Keratinocyte (primary cell): ENCODE measurements around the gene DPH1. TPM values are rescaled to one million over a fixed set of nuclear protein-coding genes. Genes with fewer than 3 reads are reported as not detected.

Experiments used
- DNase-seq: peaks from one replicate; pipeline ENCODE4 v3.0.0-alpha.2; 2011; ENCODE audit warnings: low read depth, missing footprints, low spot score
- FAIRE-seq: peaks from 2 replicates; lab custom pipeline; 2011; peaks lifted over from hg19 to GRCh38; lab: Jason Lieb, UNC
- H2AFZ ChIP-seq: 2 replicates; pipeline ENCODE4 v1.6.0; 2012; ENCODE audit warnings: low read length, control low read depth, inconsistent platforms; ENCODE audit not compliant: control insufficient read depth
- H3K27ac ChIP-seq: 2 replicates; pipeline ENCODE4 v1.5.1; 2011; ENCODE audit warnings: low read length; ENCODE audit not compliant: control insufficient read depth, insufficient read depth
- H3K27me3 ChIP-seq: 3 replicates; pipeline ENCODE4 v1.6.0; 2011; ENCODE audit warnings: low read length; ENCODE audit not compliant: control insufficient read depth, insufficient read depth; ENCODE audit errors: extremely low read depth
- H3K36me3 ChIP-seq, 2 experiments: 2 replicates in 1 of 2; 3 replicates in 1 of 2; pipeline ENCODE4 v1.5.1; 2011; ENCODE audit warnings: low read length in 2 of 2, mild to moderate bottlenecking in 1 of 2; ENCODE audit not compliant: control insufficient read depth in 2 of 2, insufficient read depth in 2 of 2; ENCODE audit errors: extremely low read depth in 1 of 2
- H3K4me1 ChIP-seq: 3 replicates; pipeline ENCODE4 v1.5.1; 2011; ENCODE audit warnings: low read length; ENCODE audit not compliant: control insufficient read depth, insufficient read depth; ENCODE audit errors: extremely low read depth
- H3K4me2 ChIP-seq: 3 replicates; pipeline ENCODE4 v1.6.0; 2011; ENCODE audit warnings: low read depth, low read length; ENCODE audit not compliant: control insufficient read depth, insufficient read depth; ENCODE audit errors: extremely low read depth
- H3K4me3 ChIP-seq, 3 experiments: fragments of 200-600 bp in 1 of 3; sonication (generic) in 1 of 3; 2 replicates in 2 of 3; 3 replicates in 1 of 3; pipeline ENCODE4 v1.5.1; 2011 to 2016; ENCODE audit warnings: low read length in 3 of 3, mild to moderate bottlenecking in 3 of 3, control low read depth in 2 of 3, inconsistent platforms in 1 of 3, low read depth in 1 of 3, mixed read lengths in 1 of 3, mixed run types in 1 of 3, moderate library complexity in 1 of 3; ENCODE audit not compliant: control insufficient read depth in 2 of 3, insufficient read depth in 2 of 3; ENCODE audit errors: extremely low read depth in 1 of 3
- H3K79me2 ChIP-seq: 2 replicates; pipeline ENCODE4 v1.6.0; 2012; ENCODE audit warnings: low read length; ENCODE audit not compliant: control insufficient read depth, insufficient read depth
- H3K9ac ChIP-seq: 3 replicates; pipeline ENCODE4 v1.6.0; 2011; ENCODE audit warnings: low read length; ENCODE audit not compliant: control insufficient read depth, insufficient read depth; ENCODE audit errors: extremely low read depth
- H3K9me1 ChIP-seq: 3 replicates; pipeline ENCODE4 v1.6.0; 2011; ENCODE audit warnings: low read length; ENCODE audit not compliant: control insufficient read depth, insufficient read depth; ENCODE audit errors: extremely low read depth
- H3K9me3 ChIP-seq: 2 replicates; pipeline ENCODE4 v1.5.1; 2012; ENCODE audit warnings: low read depth, low read length; ENCODE audit not compliant: control insufficient read depth
- H4K20me1 ChIP-seq: 3 replicates; pipeline ENCODE4 v1.6.0; 2011; ENCODE audit warnings: low read length; ENCODE audit not compliant: control insufficient read depth, insufficient read depth; ENCODE audit errors: extremely low read depth
- CTCF ChIP-seq, 3 experiments: IDR thresholded peaks in 1 of 3; conservative IDR thresholded peaks in 1 of 3; optimal IDR thresholded peaks in 1 of 3; 2 replicates in 2 of 3; 3 replicates in 1 of 3; pipeline versions ENCODE3 to v1.5.1; 2011; ENCODE audit warnings: low read length in 3 of 3, mild to moderate bottlenecking in 3 of 3, moderate library complexity in 2 of 3, control low read depth in 1 of 3, inconsistent platforms in 1 of 3; ENCODE audit not compliant: insufficient read depth in 2 of 3; ENCODE audit errors: extremely low read depth in 1 of 3
- EZH2 ChIP-seq: IDR thresholded peaks from one replicate; pipeline ENCODE4 v1.6.1; 2012; ENCODE audit warnings: inconsistent platforms, mild to moderate bottlenecking, low read length, moderate library complexity
- dilution Hi-C: fragments of 300-500 bp; cut with MboI; formaldehyde crosslinking; loops from one replicate; pipeline ENCODE4 v1.7.0; 2020; ENCODE audit warnings: low sequenced_read_pairs; ENCODE audit not compliant: extremely low pct_ligation_motif_present
- polyA plus RNA-seq, 5 experiments: library from polyadenylated mRNA; depleted of rRNA in 3 of 5; stranded (reverse) in 3 of 5; stranded (forward) in 1 of 5; unstranded in 1 of 5; fragments of >200 nt; gene quantifications; 1 replicate in 1 of 5; 2 replicates in 3 of 5; 3 replicates in 1 of 5; pipeline versions ENCODE4 v1.2.1 to v1.2.3, GENCODE V29; 2011 to 2012; ENCODE audit warnings: missing spikeins in 2 of 5, low read depth in 1 of 5, low replicate concordance in 1 of 5

Gene DPH1
- polyA plus RNA-seq, 1 donor (not counting 4 experiments of a cell fraction or from before 2014, with no cell fraction given): 18.9 TPM

DNA sequence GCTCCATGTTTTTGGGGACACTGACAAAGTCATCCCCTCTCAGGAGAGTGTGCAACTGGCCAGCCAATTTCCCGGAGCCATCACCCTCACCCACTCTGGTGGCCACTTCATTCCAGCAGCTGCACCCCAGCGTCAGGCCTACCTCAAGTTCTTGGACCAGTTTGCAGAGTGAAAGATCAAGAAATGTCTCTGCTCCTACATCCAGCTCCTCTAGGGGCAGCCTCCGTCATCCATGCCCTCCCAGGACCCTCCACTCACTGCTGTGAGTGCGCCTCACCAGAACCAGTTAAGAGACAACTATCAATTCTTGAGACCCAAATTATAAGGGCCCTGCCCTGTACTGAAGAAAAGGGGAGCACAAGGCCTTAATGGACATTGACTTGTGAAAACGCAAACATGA is 13.0 kb downstream of the DPH1 start:
- dilution Hi-C loops: no loop called here
- FAIRE-seq (peak; percentile 17), DNase-seq (no peak)
- Histone ChIP-seq H2AFZ (no peak overlapping the region), H3K4me3 (peak overlapping the region; percentile 63 to 79 (median 72)), H3K9me1 (peaks cover 3% of the 10 kb centered on the region), H3K4me1 (peaks cover 31% of the 10 kb centered on the region), H3K4me2 (peak overlapping the region; percentile 71), H3K79me2 (peaks cover 16% of the 10 kb centered on the region), H3K27ac (peak overlapping the region; percentile 76), H3K27me3 (no peaks in the 10 kb centered on the region), H3K9me3 (no peaks in the 10 kb centered on the region), H3K36me3 (peaks cover 8 to 19% of the 10 kb centered on the region in 2 experiments), H4K20me1 (peaks cover 6% of the 10 kb centered on the region), H3K9ac (peak overlapping the region; percentile 81)
- TF ChIP-seq EZH2: no peak
- no peak for TF ChIP-seq CTCF (optimal IDR thresholded peaks at IDR 0.05 in 1 of 3, IDR thresholded peaks at IDR 0.05 in 1 of 3, conservative IDR thresholded peaks at IDR 0.05 in 1 of 3; ENCODE audit: extremely low read depth in 1 of 3, insufficient read depth in 2 of 3, low read length in 3 of 3)

GRCh38 chr17:2043785-2044184 is 13.8 kb downstream of the DPH1 start:
- Histone ChIP-seq H3K4me2 (peak overlapping the region; percentile 71), H3K4me3 (peak overlapping the region in 1 of 3 experiments; percentile 1), H3K9ac (peak overlapping the region; percentile 70), H3K4me1 (peaks cover 31% of the 10 kb centered on the region), H3K9me1 (peaks cover 3% of the 10 kb centered on the region), H4K20me1 (peaks cover 6% of the 10 kb centered on the region), H2AFZ (no peak overlapping the region), H3K27me3 (no peaks in the 10 kb centered on the region), H3K36me3 (peaks cover 8 to 19% of the 10 kb centered on the region in 2 experiments), H3K27ac (peak overlapping the region; percentile 76), H3K79me2 (peaks cover 16% of the 10 kb centered on the region), H3K9me3 (no peaks in the 10 kb centered on the region)
- TF ChIP-seq CTCF (optimal IDR thresholded peaks at IDR 0.05 in 1 of 3, IDR thresholded peaks at IDR 0.05 in 1 of 3, conservative IDR thresholded peaks at IDR 0.05 in 1 of 3; ENCODE audit: extremely low read depth in 1 of 3, insufficient read depth in 2 of 3, low read length in 3 of 3) (no peak), EZH2 (no peak)
- dilution Hi-C loops: no loop called here
- FAIRE-seq (peak; percentile 87), DNase-seq (no peak)
